ENCODE data around the gene CDC42EP2.

DNA sequence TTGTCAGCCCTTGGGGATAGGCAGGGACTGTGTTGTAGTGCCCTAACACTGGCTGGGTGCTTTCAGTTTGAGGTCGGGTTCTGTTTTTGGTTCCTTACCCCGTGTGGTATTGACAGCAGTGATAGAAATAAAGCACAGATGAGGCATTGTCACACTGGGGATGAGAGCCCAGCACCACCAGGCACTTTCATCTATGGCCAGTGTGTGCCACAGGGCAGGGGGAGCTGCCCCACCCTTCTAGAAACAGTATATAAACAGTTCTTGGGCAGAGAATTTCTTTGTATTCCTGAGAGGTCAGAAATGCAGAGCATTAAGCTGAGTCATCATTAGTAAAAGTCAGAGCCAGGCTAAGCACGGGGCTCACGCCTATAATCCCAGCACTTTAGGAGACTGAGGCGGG, 23.1 kb upstream of the CDC42EP2 start:
- no peak for TF ChIP-seq POLR2A (IDR thresholded peaks at IDR 0.05; ENCODE audit: low read depth, low read length)
- TF ChIP-seq, protein P1, sequence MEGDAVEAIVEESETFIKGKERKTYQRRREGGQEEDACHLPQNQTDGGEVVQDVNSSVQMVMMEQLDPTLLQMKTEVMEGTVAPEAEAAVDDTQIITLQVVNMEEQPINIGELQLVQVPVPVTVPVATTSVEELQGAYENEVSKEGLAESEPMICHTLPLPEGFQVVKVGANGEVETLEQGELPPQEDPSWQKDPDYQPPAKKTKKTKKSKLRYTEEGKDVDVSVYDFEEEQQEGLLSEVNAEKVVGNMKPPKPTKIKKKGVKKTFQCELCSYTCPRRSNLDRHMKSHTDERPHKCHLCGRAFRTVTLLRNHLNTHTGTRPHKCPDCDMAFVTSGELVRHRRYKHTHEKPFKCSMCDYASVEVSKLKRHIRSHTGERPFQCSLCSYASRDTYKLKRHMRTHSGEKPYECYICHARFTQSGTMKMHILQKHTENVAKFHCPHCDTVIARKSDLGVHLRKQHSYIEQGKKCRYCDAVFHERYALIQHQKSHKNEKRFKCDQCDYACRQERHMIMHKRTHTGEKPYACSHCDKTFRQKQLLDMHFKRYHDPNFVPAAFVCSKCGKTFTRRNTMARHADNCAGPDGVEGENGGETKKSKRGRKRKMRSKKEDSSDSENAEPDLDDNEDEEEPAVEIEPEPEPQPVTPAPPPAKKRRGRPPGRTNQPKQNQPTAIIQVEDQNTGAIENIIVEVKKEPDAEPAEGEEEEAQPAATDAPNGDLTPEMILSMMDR (IDR thresholded peaks at IDR 0.05; ENCODE audit: extremely low read depth in 1 of 2, insufficient read depth in 1 of 2, low read depth in 1 of 2, low read length in 2 of 2), result no peak
- TF ChIP-seq POLR2AphosphoS5 (IDR thresholded peaks at IDR 0.05; ENCODE audit: insufficient read depth, low read depth, low read length), result no peak
- no peak for TF ChIP-seq EZH2 (IDR thresholded peaks at IDR 0.05; ENCODE audit: borderline replicate concordance, low read depth, low read length, severe bottlenecking)
- TF ChIP-seq, protein P2, sequence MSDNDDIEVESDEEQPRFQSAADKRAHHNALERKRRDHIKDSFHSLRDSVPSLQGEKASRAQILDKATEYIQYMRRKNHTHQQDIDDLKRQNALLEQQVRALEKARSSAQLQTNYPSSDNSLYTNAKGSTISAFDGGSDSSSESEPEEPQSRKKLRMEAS (IDR thresholded peaks at IDR 0.05; ENCODE audit: insufficient read depth, insufficient read length), result no peak

Data from endothelial cell of umbilical vein (primary cell).